ENCODE results near the gene C16orf96.

GRCh38 chr16:4607841-4608703, 51.9 kb downstream of the C16orf96 start:
- TF ChIP-seq EZH2 (IDR thresholded peaks at IDR 0.05; ENCODE audit: insufficient read depth, poor library complexity, severe bottlenecking) (no peak), EZH2phosphoT487 (IDR thresholded peaks at IDR 0.05; ENCODE audit: insufficient read depth, low read depth) (no peak)

Measured in GM23248 (cell line).